Raji (cell line): Measurements from ENCODE around the gene NPTX2.

Experiments
- POLR2A ChIP-seq: IDR thresholded peaks from 2 replicates; pipeline ENCODE4 v1.6.1; 2011; ENCODE audit warnings: low read depth, low read length, control low read depth; ENCODE audit not compliant: insufficient read depth

The NPTX2 gene

GRCh38 chr7:98617051-98617959, at the start of gene NPTX2:
Gene NPTX2, plus strand, starts transcription at chr7:98617285. Its CDS starts 177 bp downstream, at chr7:98617462.
- TF ChIP-seq POLR2A: no peak

GRCh38 chr7:98567991-98568390, 49.1 kb upstream of the NPTX2 start:
- no peak for TF ChIP-seq POLR2A

GRCh38 chr7:98568891-98569290, 48.2 kb upstream of the NPTX2 start:
- TF ChIP-seq POLR2A: no peak

GRCh38 chr7:98569691-98570337, 47.3 kb upstream of the NPTX2 start:
- TF ChIP-seq POLR2A: no peak

GRCh38 chr7:98571006-98571405, 46.1 kb upstream of the NPTX2 start:
- TF ChIP-seq POLR2A: no peak

GRCh38 chr7:98571986-98572385, 45.1 kb upstream of the NPTX2 start:
- no peak for TF ChIP-seq POLR2A

- no peak for TF ChIP-seq POLR2A
These were observed 43.3 kb upstream of the NPTX2 start for GRCh38 chr7:98573816-98574215.

GRCh38 chr7:98575878-98576277, 41.2 kb upstream of the NPTX2 start:
- no peak for TF ChIP-seq POLR2A

- TF ChIP-seq POLR2A: no peak
These were observed 32.3 kb upstream of the NPTX2 start for GRCh38 chr7:98584830-98585229.

- no peak for TF ChIP-seq POLR2A
These were observed 25.2 kb upstream of the NPTX2 start for GRCh38 chr7:98591926-98592325.

GRCh38 chr7:98594348-98594747, 22.7 kb upstream of the NPTX2 start:
- TF ChIP-seq POLR2A: no peak

GRCh38 chr7:98594787-98595186, 22.3 kb upstream of the NPTX2 start:
- no peak for TF ChIP-seq POLR2A

GRCh38 chr7:98598846-98599615, 18.1 kb upstream of the NPTX2 start:
- no peak for TF ChIP-seq POLR2A

GRCh38 chr7:98599886-98600285, 17.2 kb upstream of the NPTX2 start:
- no peak for TF ChIP-seq POLR2A

- TF ChIP-seq POLR2A: no peak
These were observed 14.2 kb upstream of the NPTX2 start for GRCh38 chr7:98602755-98603398.

GRCh38 chr7:98603399-98603788, 13.7 kb upstream of the NPTX2 start:
- no peak for TF ChIP-seq POLR2A
